ENCODE results near the gene ZNF860.

ZNF860 gene

GRCh38 chr3:31981206-31982181 is at the start of gene ZNF860, which contains the start of gene OSBPL10:
Gene ZNF860, plus strand, starts transcription at chr3:31981750. Its CDS starts 7,330 bp downstream, at chr3:31989080.
Gene OSBPL10, minus strand, starts transcription at chr3:31981262. Its CDS starts 83 bp downstream, at chr3:31981179.
- H3K27ac ChIP-seq (ENCODE audit: low read length), result no peak within 1 kb of the TSS
- H3K4me3 ChIP-seq (ENCODE audit: low read length), result peak within 1 kb of the TSS; percentile 89
- no peaks in the 10 kb centered on the region for H3K9me3 ChIP-seq (ENCODE audit: control insufficient read depth, low read depth, low read length)
- H3K36me3 ChIP-seq (ENCODE audit: control insufficient read depth, low read depth, low read length), result no peaks in the 10 kb centered on the region
- peaks cover 28% of the 10 kb centered on the region for H3K27me3 ChIP-seq (ENCODE audit: control insufficient read depth, insufficient read depth, low read length)
- H3K9ac ChIP-seq (ENCODE audit: low read length), result peak within 1 kb of the TSS; percentile 75
- H3K4me1 ChIP-seq (ENCODE audit: control insufficient read depth, low read depth, low read length), result peaks cover 9% of the 10 kb centered on the region

- no peaks in the 10 kb centered on the region for H3K9me3 ChIP-seq (ENCODE audit: control insufficient read depth, low read depth, low read length)
- no peak overlapping the region for H3K27ac ChIP-seq (ENCODE audit: low read length)
- H3K4me1 ChIP-seq (ENCODE audit: control insufficient read depth, low read depth, low read length), result peaks cover 19% of the 10 kb centered on the region
Observed at GRCh38 chr3:31932990-31933389, 48.6 kb upstream of the ZNF860 start.

GRCh38 chr3:31934018-31934417 is 47.5 kb upstream of the ZNF860 start:
- no peaks in the 10 kb centered on the region for H3K27me3 ChIP-seq (ENCODE audit: control insufficient read depth, insufficient read depth, low read length)
- H3K4me3 ChIP-seq (ENCODE audit: low read length), result no peak overlapping the region
- H3K9ac ChIP-seq (ENCODE audit: low read length), result no peak overlapping the region
- no peaks in the 10 kb centered on the region for H3K9me3 ChIP-seq (ENCODE audit: control insufficient read depth, low read depth, low read length)
- H3K36me3 ChIP-seq (ENCODE audit: control insufficient read depth, low read depth, low read length), result no peaks in the 10 kb centered on the region
- peaks cover 17% of the 10 kb centered on the region for H3K4me1 ChIP-seq (ENCODE audit: control insufficient read depth, low read depth, low read length)
- H3K27ac ChIP-seq (ENCODE audit: low read length), result no peak overlapping the region

More at GRCh38 chr3:31932990-31933389, 48.6 kb upstream of the ZNF860 start:
- Histone ChIP-seq H3K36me3 (ENCODE audit: control insufficient read depth, low read depth, low read length) (no peaks in the 10 kb centered on the region), H3K4me3 (ENCODE audit: low read length) (no peak overlapping the region), H3K27me3 (ENCODE audit: control insufficient read depth, insufficient read depth, low read length) (no peaks in the 10 kb centered on the region), H3K9ac (ENCODE audit: low read length) (no peak overlapping the region)

GRCh38 chr3:31934866-31935265 is 46.7 kb upstream of the ZNF860 start:
- Histone ChIP-seq H3K9me3 (ENCODE audit: control insufficient read depth, low read depth, low read length) (no peaks in the 10 kb centered on the region), H3K27ac (ENCODE audit: low read length) (no peak overlapping the region), H3K9ac (ENCODE audit: low read length) (no peak overlapping the region), H3K4me3 (ENCODE audit: low read length) (no peak overlapping the region), H3K4me1 (ENCODE audit: control insufficient read depth, low read depth, low read length) (peaks cover 17% of the 10 kb centered on the region), H3K36me3 (ENCODE audit: control insufficient read depth, low read depth, low read length) (no peaks in the 10 kb centered on the region), H3K27me3 (ENCODE audit: control insufficient read depth, insufficient read depth, low read length) (no peaks in the 10 kb centered on the region)

GRCh38 chr3:31936420-31937060 is 45.0 kb upstream of the ZNF860 start:
- H3K27ac ChIP-seq (ENCODE audit: low read length), result no peak overlapping the region
- no peaks in the 10 kb centered on the region for H3K9me3 ChIP-seq (ENCODE audit: control insufficient read depth, low read depth, low read length)
- H3K4me1 ChIP-seq (ENCODE audit: control insufficient read depth, low read depth, low read length), result peaks cover 17% of the 10 kb centered on the region
- no peak overlapping the region for H3K9ac ChIP-seq (ENCODE audit: low read length)
- no peaks in the 10 kb centered on the region for H3K36me3 ChIP-seq (ENCODE audit: control insufficient read depth, low read depth, low read length)
- no peak overlapping the region for H3K4me3 ChIP-seq (ENCODE audit: low read length)
- no peaks in the 10 kb centered on the region for H3K27me3 ChIP-seq (ENCODE audit: control insufficient read depth, insufficient read depth, low read length)

- no peak overlapping the region for H3K27ac ChIP-seq (ENCODE audit: low read length)
- no peak overlapping the region for H3K9ac ChIP-seq (ENCODE audit: low read length)
- no peaks in the 10 kb centered on the region for H3K27me3 ChIP-seq (ENCODE audit: control insufficient read depth, insufficient read depth, low read length)
- no peaks in the 10 kb centered on the region for H3K9me3 ChIP-seq (ENCODE audit: control insufficient read depth, low read depth, low read length)
- peaks cover 17% of the 10 kb centered on the region for H3K4me1 ChIP-seq (ENCODE audit: control insufficient read depth, low read depth, low read length)
- H3K4me3 ChIP-seq (ENCODE audit: low read length), result no peak overlapping the region
- H3K36me3 ChIP-seq (ENCODE audit: control insufficient read depth, low read depth, low read length), result no peaks in the 10 kb centered on the region
Observed at GRCh38 chr3:31937225-31937624, 44.3 kb upstream of the ZNF860 start.

GRCh38 chr3:31942446-31942845 is 39.1 kb upstream of the ZNF860 start:
- peaks cover 3% of the 10 kb centered on the region for H3K4me1 ChIP-seq (ENCODE audit: control insufficient read depth, low read depth, low read length)
- no peaks in the 10 kb centered on the region for H3K36me3 ChIP-seq (ENCODE audit: control insufficient read depth, low read depth, low read length)
- no peak overlapping the region for H3K27ac ChIP-seq (ENCODE audit: low read length)
- H3K4me3 ChIP-seq (ENCODE audit: low read length), result no peak overlapping the region
- no peak overlapping the region for H3K9ac ChIP-seq (ENCODE audit: low read length)
- H3K9me3 ChIP-seq (ENCODE audit: control insufficient read depth, low read depth, low read length), result no peaks in the 10 kb centered on the region
- no peaks in the 10 kb centered on the region for H3K27me3 ChIP-seq (ENCODE audit: control insufficient read depth, insufficient read depth, low read length)

GRCh38 chr3:31943041-31943440 is 38.5 kb upstream of the ZNF860 start:
- H3K27ac ChIP-seq (ENCODE audit: low read length), result no peak overlapping the region

GRCh38 chr3:31945738-31946052 is 35.9 kb upstream of the ZNF860 start:
- Histone ChIP-seq H3K9me3 (ENCODE audit: control insufficient read depth, low read depth, low read length) (no peaks in the 10 kb centered on the region), H3K4me1 (ENCODE audit: control insufficient read depth, low read depth, low read length) (peaks cover 10% of the 10 kb centered on the region), H3K4me3 (ENCODE audit: low read length) (no peak overlapping the region), H3K36me3 (ENCODE audit: control insufficient read depth, low read depth, low read length) (no peaks in the 10 kb centered on the region), H3K27ac (ENCODE audit: low read length) (no peak overlapping the region), H3K9ac (ENCODE audit: low read length) (no peak overlapping the region), H3K27me3 (ENCODE audit: control insufficient read depth, insufficient read depth, low read length) (no peaks in the 10 kb centered on the region)

More at GRCh38 chr3:31943041-31943440, 38.5 kb upstream of the ZNF860 start:
- no peak overlapping the region for H3K4me3 ChIP-seq (ENCODE audit: low read length)
- H3K27me3 ChIP-seq (ENCODE audit: control insufficient read depth, insufficient read depth, low read length), result no peaks in the 10 kb centered on the region
- no peak overlapping the region for H3K9ac ChIP-seq (ENCODE audit: low read length)
- H3K9me3 ChIP-seq (ENCODE audit: control insufficient read depth, low read depth, low read length), result no peaks in the 10 kb centered on the region
- H3K36me3 ChIP-seq (ENCODE audit: control insufficient read depth, low read depth, low read length), result no peaks in the 10 kb centered on the region
- H3K4me1 ChIP-seq (ENCODE audit: control insufficient read depth, low read depth, low read length), result peaks cover 5% of the 10 kb centered on the region

GRCh38 chr3:31946484-31947081 is 35.0 kb upstream of the ZNF860 start:
- Histone ChIP-seq H3K36me3 (ENCODE audit: control insufficient read depth, low read depth, low read length) (no peaks in the 10 kb centered on the region), H3K4me1 (ENCODE audit: control insufficient read depth, low read depth, low read length) (peaks cover 10% of the 10 kb centered on the region), H3K4me3 (ENCODE audit: low read length) (no peak overlapping the region), H3K27me3 (ENCODE audit: control insufficient read depth, insufficient read depth, low read length) (no peaks in the 10 kb centered on the region), H3K27ac (ENCODE audit: low read length) (no peak overlapping the region), H3K9me3 (ENCODE audit: control insufficient read depth, low read depth, low read length) (no peaks in the 10 kb centered on the region), H3K9ac (ENCODE audit: low read length) (no peak overlapping the region)

GRCh38 chr3:31947162-31947561 is 34.4 kb upstream of the ZNF860 start:
- Histone ChIP-seq H3K27ac (ENCODE audit: low read length) (no peak overlapping the region), H3K4me1 (ENCODE audit: control insufficient read depth, low read depth, low read length) (peaks cover 10% of the 10 kb centered on the region)

More at GRCh38 chr3:31947162-31947561, 34.4 kb upstream of the ZNF860 start:
- no peaks in the 10 kb centered on the region for H3K27me3 ChIP-seq (ENCODE audit: control insufficient read depth, insufficient read depth, low read length)
- H3K36me3 ChIP-seq (ENCODE audit: control insufficient read depth, low read depth, low read length), result no peaks in the 10 kb centered on the region
- no peak overlapping the region for H3K9ac ChIP-seq (ENCODE audit: low read length)
- no peaks in the 10 kb centered on the region for H3K9me3 ChIP-seq (ENCODE audit: control insufficient read depth, low read depth, low read length)
- no peak overlapping the region for H3K4me3 ChIP-seq (ENCODE audit: low read length)

All from iPS-18a (cell line).